Adrenal gland (tissue), 5 donors: Measurements from ENCODE around the gene GTF2F2.

Experiments
- CTCF ChIP-seq, 6 experiments: fragments of 450-650 bp in 4 of 6; fragments of 200-600 bp in 2 of 6; sonication (generic) in 1 of 6; IDR thresholded peaks; 1 replicate in 5 of 6; 2 replicates in 1 of 6; pipeline versions ENCODE4 v1.5.1 to v1.8.0; 2016 to 2021; ENCODE audit warnings: antibody characterized with exemption in 6 of 6, mild to moderate bottlenecking in 2 of 6, moderate library complexity in 1 of 6
- POLR2A ChIP-seq, 2 donors: fragments of 450-650 bp; IDR thresholded peaks; one replicate each; pipeline ENCODE4 v1.6.1; 2017; ENCODE audit warnings: antibody characterized with exemption in 2 of 2, mild to moderate bottlenecking in 2 of 2, moderate library complexity in 1 of 2
- donor health status: DM: no; HTN: no; CAD: no.

GRCh38 chr13:45103449-45103848, 16.9 kb upstream of the GTF2F2 start:
- no peak for TF ChIP-seq POLR2A (IDR thresholded peaks at IDR 0.05)
- TF ChIP-seq CTCF (IDR thresholded peaks at IDR 0.05) = no peak
